Panc1 (cell line): ENCODE data around the gene STK35. TPM values are rescaled to one million over a fixed set of nuclear protein-coding genes. Genes with fewer than 3 reads are reported as not detected.

Experiments
- ATAC-seq: fragments of 200-7000 bp; cut with Tn5 transposase; 2 replicates; pipeline ENCODE4 v1.9.1; 2020; ENCODE audit warnings: mild to moderate bottlenecking, moderate library complexity
- BruUV-seq: library from RNA; stranded (reverse); fragments of 400-500 nt; replicated peaks from 2 replicates; lab custom pipeline; 2021; lab: Mats Ljungman, UMichigan
- CTCF ChIA-PET: fragments of 300-600 bp; sonication (Branson Sonifier 250); formaldehyde crosslinking; loops from one replicate; lab custom pipeline; 2022; ENCODE audit warnings: antibody characterized with exemption; lab: Charles Lee
- POLR2A ChIA-PET: fragments of 300-600 bp; sonication (Branson Sonifier 250); formaldehyde crosslinking; loops from one replicate; lab custom pipeline; 2022; ENCODE audit warnings: antibody characterized with exemption; lab: Charles Lee
- DNase-seq: peaks from one replicate; pipeline ENCODE4 v3.0.0-alpha.2; 2010; ENCODE audit warnings: low read depth, low spot score
- H3K27ac ChIP-seq: 2 replicates; pipeline ENCODE4 v1.5.1; 2011; ENCODE audit warnings: mild to moderate bottlenecking, low read length, inconsistent platforms
- H3K27me3 ChIP-seq: fragments of 200-500 bp; sonication (Bioruptor generic); 2 replicates; pipeline ENCODE4 v1.6.0; 2014; ENCODE audit warnings: low read length, inconsistent platforms; ENCODE audit not compliant: control insufficient read depth, insufficient read depth
- H3K36me3 ChIP-seq: fragments of 200-500 bp; sonication (Bioruptor generic); 2 replicates; pipeline ENCODE4 v1.5.1; 2014; ENCODE audit warnings: inconsistent platforms, mild to moderate bottlenecking, low read length, moderate library complexity; ENCODE audit not compliant: control insufficient read depth, insufficient read depth
- H3K4me1 ChIP-seq: 2 replicates; pipeline ENCODE4 v1.5.1; 2011; ENCODE audit warnings: inconsistent platforms, mild to moderate bottlenecking, low read length, moderate library complexity; ENCODE audit not compliant: control insufficient read depth, insufficient read depth
- H3K4me3 ChIP-seq, 2 experiments: 2 replicates each; pipeline ENCODE4 v1.5.1; 2011 to 2012; ENCODE audit warnings: low read depth in 2 of 2, low read length in 2 of 2, mild to moderate bottlenecking in 2 of 2, inconsistent platforms in 1 of 2, moderate library complexity in 1 of 2
- H3K9me3 ChIP-seq: fragments of 200-500 bp; sonication (Bioruptor generic); 2 replicates; pipeline ENCODE4 v1.5.1; 2014; ENCODE audit warnings: low read depth, mild to moderate bottlenecking, inconsistent platforms, low read length, moderate library complexity; ENCODE audit not compliant: control insufficient read depth, insufficient read depth
- POLR2AphosphoS5 ChIP-seq: IDR thresholded peaks from 2 replicates; pipeline ENCODE4 v1.6.1; 2012; ENCODE audit warnings: mild to moderate bottlenecking, low read depth, low read length, moderate library complexity
- REST ChIP-seq, 2 experiments: IDR thresholded peaks; 2 replicates each; pipeline ENCODE4 v1.6.1; 2011 to 2012; ENCODE audit warnings: low read depth in 2 of 2, control low read depth in 1 of 2, low read length in 1 of 2, mild to moderate bottlenecking in 1 of 2, moderate library complexity in 1 of 2; ENCODE audit not compliant: insufficient read depth in 1 of 2
- SIN3A ChIP-seq: IDR thresholded peaks from 2 replicates; pipeline ENCODE4 v1.6.1; 2012; ENCODE audit warnings: low read depth, mild to moderate bottlenecking, low read length, moderate library complexity, borderline replicate concordance; ENCODE audit not compliant: insufficient read depth
- TCF7L2 ChIP-seq: IDR thresholded peaks from 2 replicates; pipeline ENCODE4 v1.6.1; 2011; ENCODE audit warnings: mild to moderate bottlenecking, low read depth, low read length, inconsistent platforms
- in situ Hi-C: cut with HindIII; loops from 2 replicates; pipeline ENCODE4 v1.10.0; 2016; ENCODE audit warnings: low sequenced_read_pairs, low pct_unique_long_range_greater_than_20kb
- intact Hi-C: fragments of 100-400 bp; cut with micrococcal nuclease; formaldehyde crosslinking; loops from one replicate; pipeline ENCODE4 v1.10.0; 2022; ENCODE audit not compliant: unreplicated experiment
- total RNA-seq: library from RNA; stranded (reverse); gene quantifications from one replicate; pipeline ENCODE4 v1.2.1, GENCODE V29; 2021; ENCODE audit not compliant: unreplicated experiment
- TF ChIP-seq, protein P1 (sequence below): fragments of 450-650 bp; IDR thresholded peaks from 2 replicates; pipeline ENCODE4 v1.5.1; 2017; ENCODE audit warnings: mild to moderate bottlenecking

STK35 gene
- total RNA-seq, 1 experiment from 2014 or later = 27.6 TPM

- Histone ChIP-seq H3K9me3 (no peaks in the 10 kb centered on the region), H3K27me3 (peaks cover 9% of the 10 kb centered on the region), H3K27ac (no peak overlapping the region), H3K4me3 (no peak overlapping the region), H3K36me3 (no peaks in the 10 kb centered on the region), H3K4me1 (no peaks in the 10 kb centered on the region)
- POLR2A ChIA-PET = no interaction called here
- CTCF ChIA-PET = no interaction called here
- DNase-seq = no peak
- intact Hi-C loops (no loop called here), in situ Hi-C loops (no loop called here)
- no TSS peak for BruUV-seq
- ATAC-seq = no peak
- TF ChIP-seq, protein P1, sequence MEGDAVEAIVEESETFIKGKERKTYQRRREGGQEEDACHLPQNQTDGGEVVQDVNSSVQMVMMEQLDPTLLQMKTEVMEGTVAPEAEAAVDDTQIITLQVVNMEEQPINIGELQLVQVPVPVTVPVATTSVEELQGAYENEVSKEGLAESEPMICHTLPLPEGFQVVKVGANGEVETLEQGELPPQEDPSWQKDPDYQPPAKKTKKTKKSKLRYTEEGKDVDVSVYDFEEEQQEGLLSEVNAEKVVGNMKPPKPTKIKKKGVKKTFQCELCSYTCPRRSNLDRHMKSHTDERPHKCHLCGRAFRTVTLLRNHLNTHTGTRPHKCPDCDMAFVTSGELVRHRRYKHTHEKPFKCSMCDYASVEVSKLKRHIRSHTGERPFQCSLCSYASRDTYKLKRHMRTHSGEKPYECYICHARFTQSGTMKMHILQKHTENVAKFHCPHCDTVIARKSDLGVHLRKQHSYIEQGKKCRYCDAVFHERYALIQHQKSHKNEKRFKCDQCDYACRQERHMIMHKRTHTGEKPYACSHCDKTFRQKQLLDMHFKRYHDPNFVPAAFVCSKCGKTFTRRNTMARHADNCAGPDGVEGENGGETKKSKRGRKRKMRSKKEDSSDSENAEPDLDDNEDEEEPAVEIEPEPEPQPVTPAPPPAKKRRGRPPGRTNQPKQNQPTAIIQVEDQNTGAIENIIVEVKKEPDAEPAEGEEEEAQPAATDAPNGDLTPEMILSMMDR = no peak
- TF ChIP-seq REST (IDR thresholded peaks at IDR 0.05; ENCODE audit: insufficient read depth in 1 of 2, low read depth in 2 of 2, low read length in 1 of 2) (no peak), TCF7L2 (no peak), SIN3A (no peak), POLR2AphosphoS5 (no peak)
Observed at GRCh38 chr20:2052741-2053140, 48.9 kb upstream of the STK35 start.

GRCh38 chr20:2053615-2054014 lies 48.0 kb upstream of the STK35 start:
- ChIA-PET CTCF (no interaction called here), POLR2A (no interaction called here)
- no TSS peak for BruUV-seq
- DNase-seq = no peak
- in situ Hi-C loops = no loop called here
- no peaks in the 10 kb centered on the region for H3K36me3 ChIP-seq
- no peaks in the 10 kb centered on the region for H3K9me3 ChIP-seq
- ATAC-seq = no peak
- TF ChIP-seq POLR2AphosphoS5 = no peak
- no peak for TF ChIP-seq SIN3A
- TF ChIP-seq REST (IDR thresholded peaks at IDR 0.05; ENCODE audit: insufficient read depth in 1 of 2, low read depth in 2 of 2, low read length in 1 of 2) = no peak
- no peak for TF ChIP-seq TCF7L2
- TF ChIP-seq, protein P1 = no peak
- peaks cover 9% of the 10 kb centered on the region for H3K27me3 ChIP-seq
- no peaks in the 10 kb centered on the region for H3K4me1 ChIP-seq
- H3K4me3 ChIP-seq = no peak overlapping the region
- no peak overlapping the region for H3K27ac ChIP-seq
- intact Hi-C loops = no loop called here
